Stimulated activated CD4-positive, alpha-beta T cell treated with anti-CD3 and anti-CD28 coated beads, Interleukin-1b, Interleukin-23, amount 100 ng/mL, for 1 hour (primary cell): ENCODE measurements around the gene SLIT3.

ENCODE experiments used
- DNase-seq, 2 donors: peaks; one replicate each; pipeline ENCODE4 v3.0.0-alpha.2; 2020; ENCODE audit warnings: low read depth in 2 of 2

Gene SLIT3

GRCh38 chr5:168889039-168889438 is 411.9 kb downstream of the SLIT3 start:
- DNase-seq: no peak

GRCh38 chr5:168887931-168888330 is 413.0 kb downstream of the SLIT3 start:
- no peak for DNase-seq

GRCh38 chr5:168886157-168886556 is 414.8 kb downstream of the SLIT3 start:
- no peak for DNase-seq

- no peak for DNase-seq
Measured at GRCh38 chr5:168885324-168886120, 415.4 kb downstream of the SLIT3 start.

GRCh38 chr5:168883991-168884390 is 416.9 kb downstream of the SLIT3 start:
- DNase-seq: no peak

GRCh38 chr5:168883281-168883741 is 417.6 kb downstream of the SLIT3 start:
- DNase-seq: no peak

- DNase-seq: no peak
Measured at GRCh38 chr5:168882283-168882682, 418.7 kb downstream of the SLIT3 start.

GRCh38 chr5:168881427-168882149 is 419.4 kb downstream of the SLIT3 start:
- DNase-seq: no peak

- DNase-seq: no peak
Measured at GRCh38 chr5:168879929-168880328, 421.0 kb downstream of the SLIT3 start.

- DNase-seq: no peak
Measured at GRCh38 chr5:168879331-168879730, 421.6 kb downstream of the SLIT3 start.

GRCh38 chr5:168878135-168878745 is 422.7 kb downstream of the SLIT3 start:
- no peak for DNase-seq

GRCh38 chr5:168877132-168877892 is 423.6 kb downstream of the SLIT3 start:
- DNase-seq: no peak

GRCh38 chr5:168876419-168876818 is 424.5 kb downstream of the SLIT3 start:
- DNase-seq: no peak

GRCh38 chr5:168875832-168876231 is 425.1 kb downstream of the SLIT3 start:
- DNase-seq: no peak

GRCh38 chr5:168874713-168875380 is 426.1 kb downstream of the SLIT3 start:
- no peak for DNase-seq

GRCh38 chr5:168872246-168872645 is 428.7 kb downstream of the SLIT3 start:
- no peak for DNase-seq

- no peak for DNase-seq
Measured at GRCh38 chr5:168870910-168871309, 430.0 kb downstream of the SLIT3 start.

GRCh38 chr5:168869615-168870227 is 431.2 kb downstream of the SLIT3 start:
- no peak for DNase-seq

- DNase-seq: no peak
Measured at GRCh38 chr5:168867241-168867640, 433.7 kb downstream of the SLIT3 start.

GRCh38 chr5:168865968-168866367 is 435.0 kb downstream of the SLIT3 start:
- no peak for DNase-seq

GRCh38 chr5:168863021-168863420 is 437.9 kb downstream of the SLIT3 start:
- no peak for DNase-seq
